ENCODE measurements around the gene SIAH3.
"Not testable (repeated sequence)": the region's sequence is repeated elsewhere in the genome, so short reads cannot be mapped to it uniquely, and the experiment has no call there.

The SIAH3 gene

GRCh38 chr13:45851171-45851921 lies at the start of gene SIAH3:
Gene SIAH3 (minus strand): TSS chr13:45851753. CDS start chr13:45851629, 124 bp downstream.
- DNase-seq (ENCODE audit: low spot score), result no peak

DNA sequence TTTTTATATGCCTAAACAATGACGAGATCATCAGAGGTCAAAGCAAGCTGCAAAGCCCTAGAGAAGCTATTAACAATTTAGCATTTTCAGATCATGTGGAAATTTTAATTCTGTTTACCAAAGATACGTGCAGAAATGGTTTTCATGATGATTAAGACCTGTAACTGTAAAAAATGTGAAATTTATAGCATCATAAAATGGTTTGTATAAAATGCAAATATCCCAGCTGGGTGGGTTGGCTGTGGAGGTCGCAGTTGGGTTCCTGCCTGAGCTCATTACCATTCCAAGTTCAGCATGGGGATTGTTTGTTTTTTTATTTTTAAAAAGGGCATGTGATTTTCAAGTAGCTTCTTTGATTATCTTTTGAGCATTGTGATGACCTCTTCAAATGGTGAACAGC lies 47.9 kb upstream of the SIAH3 start:
- DNase-seq (ENCODE audit: low spot score), result no peak

DNA sequence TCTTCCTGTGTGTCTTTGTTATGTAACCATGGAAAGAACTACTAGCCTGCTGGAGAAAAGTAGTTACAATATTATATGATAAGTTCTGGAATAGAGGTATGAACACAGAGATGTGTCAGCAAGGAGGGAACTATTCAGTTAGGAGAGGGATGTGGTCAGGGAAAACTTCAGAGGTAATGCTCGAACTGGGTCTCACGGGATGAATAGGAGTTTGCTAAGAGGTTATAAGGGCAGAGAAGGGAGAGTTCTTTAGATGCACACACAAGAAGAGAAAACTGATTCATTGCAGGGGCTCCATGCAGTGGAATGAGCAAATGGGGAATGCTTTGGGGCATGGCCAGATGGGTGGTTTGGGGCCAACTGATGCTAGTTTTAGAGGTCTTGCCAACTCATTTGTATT lies 46.0 kb upstream of the SIAH3 start:
- DNase-seq (ENCODE audit: low spot score), result no peak

- no peak for DNase-seq (ENCODE audit: low spot score)
These were observed 44.7 kb upstream of the SIAH3 start for GRCh38 chr13:45896285-45896684.

DNA sequence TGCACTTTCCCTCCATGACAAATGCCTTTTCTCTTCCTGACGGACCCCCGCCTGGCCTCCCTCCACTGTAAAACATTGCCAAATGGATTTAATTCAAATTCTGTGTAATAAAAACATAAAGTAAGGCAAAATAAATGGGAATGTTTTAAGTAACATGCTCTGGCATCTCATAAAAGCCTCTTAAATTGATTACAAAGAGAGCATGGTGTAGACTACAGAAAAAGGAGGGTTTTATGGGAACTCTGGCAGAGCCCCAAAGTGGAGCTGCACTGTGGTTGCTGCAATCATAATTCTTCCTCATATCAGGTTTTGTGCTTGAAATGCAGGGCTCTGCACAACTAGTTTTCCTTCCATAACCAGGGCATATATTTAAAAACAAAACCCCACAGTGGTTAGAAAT lies 44.3 kb upstream of the SIAH3 start:
- DNase-seq (ENCODE audit: low spot score), result no peak

- DNase-seq (ENCODE audit: low spot score), result no peak
These were observed 41.0 kb upstream of the SIAH3 start for GRCh38 chr13:45892513-45892912.

DNA sequence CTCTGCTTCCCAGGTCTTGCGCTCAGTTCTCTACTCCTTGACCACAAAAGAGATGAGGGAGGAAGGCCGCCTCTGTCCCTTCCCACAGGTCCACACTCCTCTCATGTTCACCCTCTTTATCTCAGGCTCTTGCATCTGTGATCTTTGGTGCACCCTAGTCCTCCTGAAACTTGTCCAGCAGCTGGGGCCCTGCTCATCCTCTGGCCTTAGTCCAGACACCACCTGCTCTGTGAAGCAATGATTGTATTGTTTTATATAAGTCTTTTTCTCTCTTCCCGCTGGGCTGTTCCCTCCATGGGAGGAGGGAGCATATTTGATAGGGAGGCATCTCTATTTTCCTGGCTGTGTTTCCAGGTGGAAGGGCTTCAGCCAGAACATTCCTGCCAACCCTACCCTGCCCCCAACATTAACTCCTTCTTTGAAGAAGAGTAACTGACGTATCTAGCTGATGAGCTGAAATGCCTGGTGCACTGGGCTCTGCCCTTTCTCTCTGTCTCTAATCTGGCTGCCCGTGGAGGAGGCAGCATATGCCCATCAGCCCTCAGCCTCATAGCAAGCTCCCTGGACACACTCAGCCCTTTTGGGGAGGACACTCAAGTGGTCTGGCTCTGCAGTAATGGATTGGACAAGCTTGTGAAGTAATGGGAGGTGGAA lies 38.2 kb upstream of the SIAH3 start:
- DNase-seq (ENCODE audit: low spot score), result no peak

- DNase-seq (ENCODE audit: low spot score), result no peak
These were observed 34.9 kb upstream of the SIAH3 start for GRCh38 chr13:45886466-45886865.

- DNase-seq (ENCODE audit: low spot score), result no peak
These were observed 33.6 kb upstream of the SIAH3 start for GRCh38 chr13:45885194-45885593.

GRCh38 chr13:45882626-45883025 lies 31.1 kb upstream of the SIAH3 start:
- DNase-seq (ENCODE audit: low spot score), result no peak

- DNase-seq (ENCODE audit: low spot score), result no peak
These were observed 29.8 kb upstream of the SIAH3 start for GRCh38 chr13:45881353-45881752.

GRCh38 chr13:45880242-45880641 lies 28.7 kb upstream of the SIAH3 start:
- DNase-seq (ENCODE audit: low spot score), result no peak

DNA sequence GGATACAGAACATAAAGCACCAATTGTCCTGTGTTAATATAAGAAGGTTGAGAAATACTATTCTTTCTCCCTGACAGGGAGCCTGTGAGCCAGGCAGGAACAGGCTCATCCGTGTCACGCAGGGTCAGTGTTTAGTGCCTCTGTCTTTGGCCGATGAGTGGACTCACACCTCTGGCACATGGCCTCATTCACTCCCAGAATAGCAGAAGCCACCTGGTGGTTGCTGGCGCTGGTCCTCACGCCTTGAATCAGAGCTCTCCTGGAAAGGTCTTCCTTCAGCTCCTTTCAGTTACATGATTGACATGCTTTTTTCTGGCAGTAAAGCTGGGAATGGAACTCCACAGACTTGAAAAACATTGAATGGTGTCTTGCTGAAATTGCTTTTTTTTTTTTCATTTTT lies 28.1 kb upstream of the SIAH3 start:
- DNase-seq (ENCODE audit: low spot score), result no peak

DNA sequence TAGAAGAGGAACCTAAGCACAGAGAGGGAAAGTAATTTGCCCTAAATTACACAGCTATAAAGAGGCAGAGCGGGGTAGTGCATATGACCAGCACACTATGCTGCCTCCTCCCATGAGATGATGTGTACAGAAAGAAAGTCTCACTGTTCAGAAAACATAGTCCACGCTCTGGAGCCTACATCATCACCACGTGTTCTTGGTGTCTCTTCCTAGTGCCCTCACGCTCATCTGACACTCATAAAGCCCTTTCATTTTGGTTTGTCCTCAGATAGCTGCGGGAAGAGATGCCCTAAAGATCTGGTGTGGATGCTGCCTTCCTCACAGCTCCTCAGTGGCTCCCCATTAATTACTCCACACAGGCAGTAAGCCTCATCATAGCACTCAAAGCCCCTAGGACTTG lies 27.4 kb upstream of the SIAH3 start:
- no peak for DNase-seq (ENCODE audit: low spot score)

GRCh38 chr13:45876781-45877180 lies 25.2 kb upstream of the SIAH3 start:
- no peak for DNase-seq (ENCODE audit: low spot score)

DNA sequence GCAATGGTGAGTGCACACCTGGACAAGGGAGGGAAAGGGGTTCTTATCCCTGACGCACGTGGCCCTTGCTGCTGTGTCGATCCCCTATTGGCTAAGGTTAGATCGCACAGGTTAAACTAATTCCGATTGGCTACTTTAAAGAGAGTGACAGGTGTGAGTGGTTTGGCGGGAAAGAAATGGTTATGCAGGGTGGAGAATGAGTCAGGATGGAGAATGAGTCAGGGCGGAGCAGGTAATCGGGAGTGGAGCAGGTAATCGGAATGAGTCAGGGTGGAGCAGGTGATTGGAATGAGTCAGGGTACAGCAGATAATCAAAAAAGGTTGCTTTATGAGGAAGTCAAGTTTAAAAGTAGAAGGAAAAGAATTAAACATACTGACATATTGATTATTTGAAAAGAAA lies 24.4 kb upstream of the SIAH3 start:
- no peak for DNase-seq (ENCODE audit: low spot score)

DNA sequence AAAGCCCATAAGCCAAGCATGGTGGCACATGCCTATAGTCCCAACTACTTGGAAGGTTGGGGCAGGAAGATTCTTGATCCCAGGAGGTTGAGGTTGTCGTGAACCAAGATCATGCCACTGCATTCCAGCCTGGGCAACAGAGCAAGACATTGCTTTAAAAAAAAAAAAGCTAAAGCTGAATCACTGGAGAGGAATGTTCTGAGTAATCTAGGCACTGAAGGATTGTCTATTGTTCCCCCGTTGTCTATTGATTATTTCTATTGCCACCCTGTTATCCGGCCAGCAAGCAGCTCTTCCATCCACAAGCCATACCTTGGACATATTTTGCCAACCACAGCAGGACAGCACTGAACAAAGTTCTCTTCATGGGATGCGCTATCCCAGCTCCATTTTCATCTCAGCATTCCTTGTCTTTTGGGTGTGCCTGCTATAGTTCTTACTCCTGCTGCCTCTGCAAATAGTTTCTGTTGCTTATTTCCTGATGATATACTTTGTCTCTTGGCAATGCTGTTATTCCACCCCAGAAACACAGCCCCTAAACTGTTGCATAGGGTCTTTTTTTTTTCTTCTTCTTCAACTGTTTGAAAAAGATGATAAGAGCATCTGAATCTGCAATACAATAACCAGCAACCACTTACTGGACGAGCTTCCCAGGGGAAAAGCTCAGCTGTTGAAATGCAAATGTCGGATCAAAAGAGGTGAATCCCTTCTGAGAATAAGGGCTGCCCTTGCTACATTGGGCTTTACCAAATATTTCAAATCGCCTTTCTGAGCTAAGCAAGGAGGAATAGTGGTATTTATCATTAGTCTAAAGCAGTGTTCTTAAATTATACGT lies 22.2 kb upstream of the SIAH3 start:
- DNase-seq (ENCODE audit: low spot score), result no peak

- DNase-seq (ENCODE audit: low spot score), result no peak
These were observed 21.0 kb upstream of the SIAH3 start for GRCh38 chr13:45872566-45872965.

DNA sequence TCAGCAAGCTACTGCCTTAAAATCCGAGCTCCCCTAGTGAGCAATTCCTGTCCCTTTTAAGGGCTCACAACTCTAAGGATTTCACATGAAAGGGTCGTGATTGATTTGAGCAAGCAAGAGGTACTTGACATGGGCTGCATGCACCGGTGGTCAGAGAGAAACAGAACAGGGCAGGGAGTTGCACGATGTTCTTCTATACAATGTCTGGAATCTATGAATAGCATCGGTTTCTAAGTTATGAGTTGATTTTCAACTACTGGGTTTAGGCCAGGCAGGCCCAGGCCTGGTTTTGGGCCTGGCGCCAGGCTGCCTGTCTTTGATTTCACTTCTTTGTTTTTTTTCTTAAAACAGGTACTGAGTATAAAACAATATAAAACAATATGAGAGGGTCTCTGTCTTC lies 19.6 kb upstream of the SIAH3 start:
- DNase-seq (ENCODE audit: low spot score), result not testable (repeated sequence)

- DNase-seq (ENCODE audit: low spot score), result no peak
These were observed 18.7 kb upstream of the SIAH3 start for GRCh38 chr13:45870232-45870631.

- DNase-seq (ENCODE audit: low spot score), result no peak
These were observed 13.9 kb upstream of the SIAH3 start for GRCh38 chr13:45865414-45865813.

- no peak for DNase-seq (ENCODE audit: low spot score)
These were observed 12.4 kb upstream of the SIAH3 start for GRCh38 chr13:45863709-45864590.

Data from hematopoietic multipotent progenitor cell treated with erythropoietin and hydrocortisone succinate and interleukin-3 and kit ligand, for 15 days (in vitro differentiated cells).